ENCODE data around the gene SHANK3. TPM values are rescaled to one million over a fixed set of nuclear protein-coding genes. Genes with fewer than 3 reads are reported as not detected.

SHANK3 gene
- polyA plus RNA-seq, 1 of the 3 experiments (the other 2 are of a cell fraction), result 1.5 TPM

GRCh38 chr22:50716290-50717024, 43.8 kb downstream of the SHANK3 start:
- 85% methylated on average over 13 of the region's 13 CpGs for WGBS (ENCODE audit: low lambda C conversion rate)
- Histone ChIP-seq H3K4me2 (no peak overlapping the region), H3K27ac (ENCODE audit: low read depth in 2 of 2, low read length in 1 of 2) (no peak overlapping the region), H2AFZ (ENCODE audit: low read depth) (no peak overlapping the region), H3K9me2 (no peaks in the 10 kb centered on the region), H3K27me3 (ENCODE audit: insufficient read depth) (no peaks in the 10 kb centered on the region), H4K20me1 (ENCODE audit: insufficient read depth) (no peaks in the 10 kb centered on the region), H3K4me3 (ENCODE audit: low read depth in 2 of 2, low read length in 1 of 2) (no peak overlapping the region), H3K36me3 (replicated peaks in 1 of 2; ENCODE audit: control insufficient read depth in 1 of 2, insufficient read depth in 2 of 2, low read length in 1 of 2) (no peaks in the 10 kb centered on the region), H3K9ac (no peak overlapping the region), H3K79me2 (ENCODE audit: insufficient read depth) (no peaks in the 10 kb centered on the region), H3F3A (replicated peaks; ENCODE audit: insufficient read depth) (no peaks in the 10 kb centered on the region), H3K9me3 (no peaks in the 10 kb centered on the region), H3K4me1 (ENCODE audit: control insufficient read depth in 1 of 2, insufficient read depth in 2 of 2, low read depth in 1 of 2, low read length in 1 of 2) (no peaks in the 10 kb centered on the region)
- ChIA-PET CTCF (interaction anchor here (0.8 to 1.4 kb wide), 2 partner anchors 10 to 15 kb away, joined by 3 read pairs; no protein-coding TSS in a partner anchor), POLR2A (no interaction called here)
- no peak for DNase-seq
- TF ChIP-seq GABPA (IDR thresholded peaks at IDR 0.05; ENCODE audit: low read depth) (no peak), IRF3 (IDR thresholded peaks at IDR 0.05; ENCODE audit: low read depth, low read length) (no peak), RCOR1 (IDR thresholded peaks at IDR 0.05; ENCODE audit: low read length) (no peak), REST (IDR thresholded peaks at IDR 0.05; ENCODE audit: low read depth, low read length) (no peak), MEF2A (IDR thresholded peaks at IDR 0.05; ENCODE audit: borderline replicate concordance, low read depth) (no peak), RAD21 (IDR thresholded peaks at IDR 0.05; ENCODE audit: low read length) (no peak), FOSL2 (IDR thresholded peaks at IDR 0.05; ENCODE audit: borderline replicate concordance, low read depth) (no peak)

- H3K9me2 ChIP-seq, result no peaks in the 10 kb centered on the region
- 63% methylated on average over 3 of the region's 10 CpGs for WGBS (ENCODE audit: low lambda C conversion rate)
- no peak overlapping the region for H3K4me3 ChIP-seq (ENCODE audit: low read depth in 2 of 2, low read length in 1 of 2)
- H3K4me2 ChIP-seq, result no peak overlapping the region
- no peaks in the 10 kb centered on the region for H3K9me3 ChIP-seq
- no peak for DNase-seq
- H3K27me3 ChIP-seq (ENCODE audit: insufficient read depth), result no peaks in the 10 kb centered on the region
- no peaks in the 10 kb centered on the region for H4K20me1 ChIP-seq (ENCODE audit: insufficient read depth)
- H3K79me2 ChIP-seq (ENCODE audit: insufficient read depth), result no peaks in the 10 kb centered on the region
- POLR2A ChIA-PET, result no interaction called here
- CTCF ChIA-PET, result interaction anchor here (0.8 to 1.4 kb wide), 2 partner anchors 9 to 14 kb away, joined by 3 read pairs; no protein-coding TSS in a partner anchor
- H3F3A ChIP-seq (replicated peaks; ENCODE audit: insufficient read depth), result no peaks in the 10 kb centered on the region
- H3K4me1 ChIP-seq (ENCODE audit: control insufficient read depth in 1 of 2, insufficient read depth in 2 of 2, low read depth in 1 of 2, low read length in 1 of 2), result no peaks in the 10 kb centered on the region
- H3K9ac ChIP-seq, result no peak overlapping the region
- H2AFZ ChIP-seq (ENCODE audit: low read depth), result no peak overlapping the region
- no peak overlapping the region for H3K27ac ChIP-seq (ENCODE audit: low read depth in 2 of 2, low read length in 1 of 2)
- H3K36me3 ChIP-seq (replicated peaks in 1 of 2; ENCODE audit: control insufficient read depth in 1 of 2, insufficient read depth in 2 of 2, low read length in 1 of 2), result no peaks in the 10 kb centered on the region
- TF ChIP-seq FOSL2 (IDR thresholded peaks at IDR 0.05; ENCODE audit: borderline replicate concordance, low read depth), result no peak
- TF ChIP-seq ZBTB33 (IDR thresholded peaks at IDR 0.05; ENCODE audit: borderline replicate concordance, low read depth), result no peak
- TF ChIP-seq TEAD4 (IDR thresholded peaks at IDR 0.05; ENCODE audit: borderline replicate concordance, insufficient read depth), result no peak
- TF ChIP-seq USF2 (IDR thresholded peaks at IDR 0.05; ENCODE audit: borderline replicate concordance, low read depth, low read length), result no peak
- TF ChIP-seq FOXM1 (IDR thresholded peaks at IDR 0.05; ENCODE audit: low read depth), result no peak
- TF ChIP-seq JUND (IDR thresholded peaks at IDR 0.05), result no peak
- TF ChIP-seq RXRA (IDR thresholded peaks at IDR 0.05; ENCODE audit: borderline replicate concordance, low read depth), result no peak
- TF ChIP-seq POLR2AphosphoS5 (IDR thresholded peaks at IDR 0.05; ENCODE audit: low read depth, low read length), result no peak
- no peak for TF ChIP-seq FOXJ3 (CRISPR knock-in tag; IDR thresholded peaks at IDR 0.05)
- no peak for TF ChIP-seq YY1 (IDR thresholded peaks at IDR 0.05; ENCODE audit: low read depth)
- TF ChIP-seq IRF3 (IDR thresholded peaks at IDR 0.05; ENCODE audit: low read depth, low read length), result no peak
Measured at GRCh38 chr22:50717709-50718351, 45.2 kb downstream of the SHANK3 start.
